Midbrain (tissue), 1 donor: ENCODE results near the gene CNTNAP3B.
"Not testable (repeated sequence)": the region's sequence is repeated elsewhere in the genome, so short reads cannot be mapped to it uniquely, and the experiment has no call there.

ENCODE experiments used
- DNase-seq: peaks from one replicate; lab custom pipeline; 2025; lab: John Stamatoyannopoulos, UW

The CNTNAP3B gene

GRCh38 chr9:41977965-41978600, 151.1 kb downstream of the CNTNAP3B start:
- not testable (repeated sequence) for DNase-seq

DNA sequence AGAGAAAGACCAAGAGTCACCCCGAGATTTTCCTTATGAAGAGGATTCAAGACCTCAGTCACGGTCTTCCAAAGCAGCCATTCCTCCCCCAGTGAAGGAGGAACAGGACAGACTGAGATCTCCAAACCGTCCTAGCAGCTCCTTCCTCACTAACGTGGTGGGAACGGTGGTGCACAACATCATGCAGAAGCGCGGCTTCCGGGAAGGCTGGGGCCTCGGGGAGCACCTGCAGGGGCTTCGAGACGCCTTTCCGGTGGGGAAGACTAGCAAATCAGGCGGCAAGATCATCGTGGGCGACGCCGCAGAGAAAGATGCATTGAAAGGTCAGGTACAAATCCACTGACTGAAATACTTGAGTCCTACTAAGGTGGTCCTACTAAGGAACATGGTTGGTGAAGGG, 154.3 kb downstream of the CNTNAP3B start:
- not testable (repeated sequence) for DNase-seq

DNA sequence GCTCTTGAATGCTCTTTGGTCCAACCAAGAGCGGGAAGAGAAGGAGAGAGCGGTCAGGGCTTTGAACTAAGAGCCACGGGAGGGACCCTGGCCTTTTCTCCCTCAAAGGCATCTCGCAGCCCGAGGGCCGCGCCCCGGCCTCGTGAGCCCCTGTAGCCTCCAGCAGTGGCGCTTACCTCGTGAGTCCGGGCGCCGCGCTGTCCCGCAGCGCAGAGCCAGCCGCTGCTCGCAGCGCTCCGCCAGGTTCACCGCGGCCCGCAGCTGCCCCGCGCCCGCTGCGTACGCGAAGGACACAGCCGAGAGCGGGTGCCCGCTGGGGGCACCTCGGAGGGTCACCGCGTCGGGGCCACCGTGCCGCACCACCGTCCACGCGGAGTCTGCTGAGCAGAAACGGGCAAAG, 176.2 kb downstream of the CNTNAP3B start:
- not testable (repeated sequence) for DNase-seq

DNA sequence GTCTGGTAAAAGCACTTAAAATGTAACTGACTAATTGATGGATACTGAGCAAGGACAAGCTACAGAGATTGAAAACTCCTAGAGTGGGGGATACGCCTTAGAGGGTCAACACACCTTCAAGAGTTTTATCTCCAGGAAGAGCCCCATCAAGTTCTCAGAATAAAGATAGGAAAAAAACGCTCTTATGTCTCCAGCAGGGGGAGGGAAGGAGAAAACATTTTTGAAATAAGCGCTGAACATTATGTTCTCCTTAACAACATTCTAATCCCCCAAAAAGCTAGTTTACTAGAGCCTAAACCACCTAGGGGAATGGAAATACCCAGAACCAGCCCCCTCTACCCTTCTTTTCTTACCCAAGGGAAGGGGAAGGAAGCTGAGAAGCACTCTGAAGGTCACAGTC, 187.5 kb downstream of the CNTNAP3B start:
- not testable (repeated sequence) for DNase-seq

- DNase-seq, result not testable (repeated sequence)
Observed at GRCh38 chr9:41938143-41938542, 191.1 kb downstream of the CNTNAP3B start.

DNA sequence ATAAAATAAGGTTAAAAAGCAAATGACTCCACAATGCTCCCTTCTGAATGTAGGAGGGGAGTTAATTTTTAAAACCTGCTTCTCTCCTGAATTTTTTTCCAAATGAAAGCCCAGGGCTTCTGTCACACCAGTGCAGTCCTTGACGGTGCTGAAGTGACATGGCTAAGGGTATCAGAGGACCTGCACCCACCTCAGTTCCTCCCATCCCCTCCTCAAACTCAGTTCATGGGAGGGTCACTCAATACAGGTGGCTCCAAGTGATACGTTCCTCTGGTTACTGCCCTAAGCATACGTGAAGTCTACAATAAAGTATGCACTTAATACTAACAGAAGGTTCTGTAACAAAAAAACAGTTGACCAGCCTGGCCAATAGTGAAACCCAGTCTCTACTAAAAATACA, 193.5 kb downstream of the CNTNAP3B start:
- not testable (repeated sequence) for DNase-seq

DNA sequence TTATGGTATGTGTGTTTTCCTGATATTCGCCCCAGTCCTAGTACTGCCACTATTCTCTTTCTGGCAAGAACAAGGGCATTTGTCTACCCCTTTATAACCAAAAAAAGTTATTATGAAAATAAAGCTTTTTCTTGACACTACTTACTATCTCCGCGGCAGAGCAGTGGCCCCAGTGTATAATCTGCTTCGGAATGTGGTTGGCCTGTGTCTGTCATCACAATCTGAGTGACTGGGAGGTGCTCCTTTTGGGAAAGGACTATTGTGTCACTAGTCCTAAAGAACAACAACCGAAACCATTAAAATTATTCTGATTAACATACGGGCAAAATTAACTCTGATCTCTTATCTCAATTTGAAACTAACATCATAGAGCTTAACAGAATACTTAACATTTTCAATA, 200.1 kb downstream of the CNTNAP3B start:
- DNase-seq, result not testable (repeated sequence)

DNA sequence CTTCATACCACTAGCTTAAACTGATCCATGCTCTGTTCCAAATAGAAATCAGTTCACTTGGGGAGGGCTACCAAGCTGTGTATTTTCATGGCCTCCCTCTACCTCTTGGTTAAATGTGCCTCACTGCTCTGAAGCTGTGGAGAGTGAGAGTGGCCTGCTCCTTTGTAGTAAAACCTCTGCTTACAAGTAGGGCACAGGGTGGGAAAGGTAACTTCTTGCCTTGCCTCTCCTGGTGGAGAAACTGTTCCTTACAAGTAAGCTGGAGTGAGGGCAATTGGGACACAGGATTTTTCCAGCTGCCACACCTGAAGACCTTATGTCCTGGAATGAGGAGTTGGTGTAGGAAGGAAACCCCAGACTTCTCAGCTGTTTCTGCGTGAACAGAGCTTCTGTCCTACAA, 211.9 kb downstream of the CNTNAP3B start:
- DNase-seq, result not testable (repeated sequence)

GRCh38 chr9:41905488-41905887, 223.7 kb downstream of the CNTNAP3B start:
- DNase-seq, result not testable (repeated sequence)

- not testable (repeated sequence) for DNase-seq
Observed at GRCh38 chr9:41902762-41903161, 226.5 kb downstream of the CNTNAP3B start.

DNA sequence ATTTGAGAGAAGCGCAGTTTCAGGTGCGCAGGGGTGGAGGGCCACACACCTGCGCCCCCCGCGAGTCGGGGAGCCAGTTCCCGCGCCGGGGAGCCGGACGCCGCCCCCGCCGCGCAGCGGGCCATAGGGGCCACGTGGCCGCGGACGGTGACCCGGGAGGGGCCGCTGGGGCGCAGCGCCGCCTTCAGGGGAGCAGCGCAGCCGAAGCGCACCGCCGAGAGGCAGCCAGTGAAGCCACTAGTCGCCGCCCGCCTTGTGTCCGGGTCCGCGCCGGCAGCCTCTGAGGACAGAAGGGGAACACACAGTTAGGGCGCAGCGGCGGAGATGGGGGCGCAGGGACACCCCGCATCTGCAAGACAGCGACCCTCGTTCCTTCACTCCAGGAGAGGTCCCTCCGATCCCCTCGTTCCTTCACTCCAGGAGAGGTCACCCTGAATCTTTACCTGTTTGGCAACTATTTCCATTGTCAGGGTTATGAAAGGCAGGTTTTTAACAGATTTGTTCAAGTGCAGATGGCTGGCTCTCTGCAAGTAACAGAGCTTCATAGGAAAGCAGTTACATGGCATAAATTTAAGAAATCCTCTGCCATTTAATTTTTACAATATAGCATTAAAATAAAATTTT, 230.4 kb downstream of the CNTNAP3B start:
- DNase-seq, result not testable (repeated sequence)

- DNase-seq, result not testable (repeated sequence)
Observed at GRCh38 chr9:41874557-41874956, 254.7 kb downstream of the CNTNAP3B start.

DNA sequence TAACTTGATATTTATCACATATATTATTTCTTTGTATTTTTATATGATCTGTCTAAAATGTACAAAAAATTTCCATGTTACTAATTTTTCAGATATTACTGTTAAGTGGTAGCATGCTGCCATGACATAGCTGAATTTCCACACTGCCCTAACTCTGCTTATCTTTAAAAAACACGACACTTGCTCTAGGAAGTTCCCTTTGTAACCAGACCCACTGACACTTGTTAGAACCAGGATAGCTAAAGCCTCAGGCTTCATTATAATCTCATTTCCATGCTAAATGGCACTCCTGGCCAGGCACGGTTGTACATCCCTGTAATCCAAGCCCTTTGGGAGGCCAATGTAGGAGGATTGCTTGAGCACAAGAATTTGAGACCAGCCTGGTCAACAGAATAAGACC, 273.8 kb downstream of the CNTNAP3B start:
- not testable (repeated sequence) for DNase-seq

DNA sequence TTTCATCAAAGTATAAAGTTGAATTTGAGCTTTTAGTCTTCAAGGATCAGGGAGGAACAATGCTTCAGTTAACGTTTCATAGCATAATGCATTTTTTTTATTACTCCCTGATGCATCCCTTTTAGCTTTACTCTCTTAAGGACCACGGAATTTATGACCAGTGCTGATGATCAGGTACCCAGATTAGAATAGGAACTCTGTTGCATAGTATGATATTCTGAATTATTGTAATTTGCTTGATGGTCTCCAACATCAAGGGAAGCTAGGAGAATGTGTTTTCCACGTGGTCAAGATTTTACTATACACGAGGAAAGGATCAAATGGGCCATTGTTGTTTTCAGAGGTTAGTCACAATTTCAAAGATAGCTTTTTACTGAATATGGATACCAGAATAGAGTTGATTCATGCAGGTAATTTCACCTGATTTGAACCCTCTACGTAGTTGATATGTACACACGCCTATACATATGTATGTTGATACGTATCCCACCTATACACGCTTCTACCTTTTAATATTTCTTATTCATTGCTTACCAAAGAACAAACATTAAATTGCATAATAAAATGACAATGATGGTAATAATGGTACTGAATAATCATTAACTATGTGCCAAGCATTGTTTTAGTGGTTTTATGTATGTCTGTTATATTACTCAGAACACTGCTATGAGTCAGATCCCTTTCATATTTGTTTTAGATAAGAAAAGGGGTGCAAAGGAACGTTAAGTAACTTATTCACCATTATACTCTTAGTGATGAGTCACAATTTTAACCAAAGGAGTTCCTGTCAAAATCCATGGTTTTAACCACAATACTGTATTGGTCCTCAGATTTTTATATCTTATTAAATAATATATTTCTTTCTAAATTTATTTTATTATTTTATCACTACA, 277.1 kb downstream of the CNTNAP3B start:
- not testable (repeated sequence) for DNase-seq

DNA sequence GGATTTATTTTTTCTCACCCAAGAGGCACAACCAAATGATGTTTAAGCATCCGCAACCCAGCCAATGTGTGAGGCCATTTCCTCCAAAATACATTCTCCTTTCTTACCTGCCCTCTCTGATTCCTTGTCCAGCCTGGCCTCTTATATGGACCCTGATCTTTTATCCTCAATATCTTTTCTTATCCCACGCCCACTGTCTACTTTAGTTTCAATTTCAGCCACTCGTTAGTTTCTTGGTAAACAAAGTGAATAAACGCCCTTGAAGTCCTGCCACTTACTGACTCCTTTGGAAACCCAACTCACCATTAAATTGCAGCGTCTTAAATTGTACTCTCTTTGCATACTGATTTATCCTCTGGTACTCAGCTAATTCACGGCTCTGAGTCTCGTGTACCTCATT, 281.4 kb downstream of the CNTNAP3B start:
- not testable (repeated sequence) for DNase-seq
